DLD1 (cell line): ENCODE measurements around the gene C2orf49.

Experiments
- in situ Hi-C: cut with HindIII; loops from 2 replicates; pipeline ENCODE4 v1.10.0; 2017; ENCODE audit warnings: low sequenced_read_pairs

The C2orf49 gene

GRCh38 chr2:105358593-105358992 is 21.3 kb downstream of the C2orf49 start:
- in situ Hi-C loops: no loop called here

GRCh38 chr2:105361102-105361889 is 24.0 kb downstream of the C2orf49 start:
- in situ Hi-C loops: no loop called here

- in situ Hi-C loops: no loop called here
Measured at GRCh38 chr2:105362862-105363591, 25.7 kb downstream of the C2orf49 start.

GRCh38 chr2:105364436-105365139 is 27.2 kb downstream of the C2orf49 start:
- in situ Hi-C loops: no loop called here

GRCh38 chr2:105365206-105365605 is 27.9 kb downstream of the C2orf49 start:
- in situ Hi-C loops: no loop called here

- in situ Hi-C loops: no loop called here
Measured at GRCh38 chr2:105368759-105369408, 31.5 kb downstream of the C2orf49 start.

GRCh38 chr2:105369777-105370690 is 32.7 kb downstream of the C2orf49 start:
- in situ Hi-C loops: no loop called here

- in situ Hi-C loops: no loop called here
Measured at GRCh38 chr2:105371156-105371555, 33.8 kb downstream of the C2orf49 start.

GRCh38 chr2:105371810-105372209 is 34.5 kb downstream of the C2orf49 start:
- in situ Hi-C loops: no loop called here

- in situ Hi-C loops: no loop called here
Measured at GRCh38 chr2:105373344-105373781, 36.0 kb downstream of the C2orf49 start.

GRCh38 chr2:105373895-105374401 is 36.6 kb downstream of the C2orf49 start:
- in situ Hi-C loops: no loop called here

- in situ Hi-C loops: loop anchor here (5.0 kb wide), 1 partner anchor 33 kb away; no protein-coding TSS in a partner anchor
Measured at GRCh38 chr2:105375001-105375561, 37.7 kb downstream of the C2orf49 start.

- in situ Hi-C loops: loop anchor here (5.0 kb wide), 1 partner anchor 34 kb away; no protein-coding TSS in a partner anchor
Measured at GRCh38 chr2:105376010-105376409, 38.7 kb downstream of the C2orf49 start.

GRCh38 chr2:105376789-105377240 is 39.5 kb downstream of the C2orf49 start:
- in situ Hi-C loops: loop anchor here (5.0 kb wide), 1 partner anchor 35 kb away; no protein-coding TSS in a partner anchor

- in situ Hi-C loops: loop anchor here (5.0 kb wide), 1 partner anchor 36 kb away; no protein-coding TSS in a partner anchor
Measured at GRCh38 chr2:105377871-105378270, 40.5 kb downstream of the C2orf49 start.

GRCh38 chr2:105378276-105378840 is 41.0 kb downstream of the C2orf49 start:
- in situ Hi-C loops: loop anchor here (5.0 kb wide), 1 partner anchor 36 kb away; no protein-coding TSS in a partner anchor

GRCh38 chr2:105378921-105379383 is 41.6 kb downstream of the C2orf49 start:
- in situ Hi-C loops: loop anchor here (5.0 kb wide), 1 partner anchor 37 kb away; no protein-coding TSS in a partner anchor

- in situ Hi-C loops: loop anchor here (5.0 kb wide), 1 partner anchor 37 kb away; no protein-coding TSS in a partner anchor
Measured at GRCh38 chr2:105379741-105380186, 42.4 kb downstream of the C2orf49 start.
